Liver (tissue), 3 donors: ENCODE data around the gene CARD9.

Experiments used
- EGR1 ChIP-seq, 2 donors: IDR thresholded peaks; 2 replicates each; pipeline ENCODE4 v1.6.1; 2016 to 2018; ENCODE audit warnings: antibody characterized with exemption in 2 of 2, low read depth in 2 of 2
- GABPA ChIP-seq, 2 donors: IDR thresholded peaks in 1 of 2; conservative IDR thresholded peaks in 1 of 2; 2 replicates each; pipeline ENCODE4 v1.6.1; 2016; ENCODE audit warnings: antibody characterized with exemption in 2 of 2, mild to moderate bottlenecking in 1 of 2, moderate library complexity in 1 of 2
- JUND ChIP-seq, 2 donors: IDR thresholded peaks; 2 replicates each; pipeline ENCODE4 v1.6.1; 2016; ENCODE audit warnings: antibody characterized with exemption in 2 of 2
- RAD21 ChIP-seq, 2 donors: IDR thresholded peaks; 2 replicates each; pipeline ENCODE4 v1.6.1; 2016; ENCODE audit warnings: antibody characterized with exemption in 2 of 2, mild to moderate bottlenecking in 2 of 2
- TAF1 ChIP-seq: conservative IDR thresholded peaks from 2 replicates; pipeline ENCODE4 v1.6.1; 2016; ENCODE audit warnings: antibody characterized with exemption, mild to moderate bottlenecking
- YY1 ChIP-seq: IDR thresholded peaks from 2 replicates; pipeline ENCODE4 v1.6.1; 2016; ENCODE audit warnings: antibody characterized with exemption, mild to moderate bottlenecking
- TF ChIP-seq, protein P1 (sequence below): fragments of 150-350 bp; IDR thresholded peaks from 2 replicates; pipeline ENCODE4 v1.5.1; 2017; ENCODE audit warnings: improper control_type of control experiment, low read depth, low read length; ENCODE audit not compliant: missing input control
- TF ChIP-seq, protein P2 (sequence below): IDR thresholded peaks from 2 replicates; pipeline ENCODE4 v1.6.1; 2016; ENCODE audit warnings: antibody characterized with exemption, mild to moderate bottlenecking
- donor health status: healthy.
- donor health status: healthy.

DNA sequence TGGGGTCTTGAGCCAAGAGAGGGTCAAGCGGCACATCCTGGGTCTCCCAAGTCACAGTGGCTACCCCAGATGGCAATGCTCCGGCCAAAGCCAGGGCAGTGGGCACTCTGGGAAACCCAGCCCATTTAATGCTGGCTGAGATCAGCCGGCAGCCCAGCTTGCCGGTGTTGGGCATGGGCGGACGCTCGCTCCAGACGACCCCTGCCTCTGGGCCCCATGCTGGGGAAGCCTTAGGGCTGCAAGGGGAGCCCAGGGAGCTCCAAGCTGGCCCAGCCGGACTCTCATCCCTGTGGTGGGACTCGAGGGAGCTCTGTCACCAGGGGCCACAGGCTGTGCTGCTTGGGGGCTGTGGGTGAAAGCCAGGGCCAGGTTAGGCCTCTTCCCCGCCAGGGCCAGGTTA, 5.9 kb upstream of the CARD9 start:
- TF ChIP-seq EGR1 (IDR thresholded peaks at IDR 0.05; ENCODE audit: low read depth in 2 of 2), result no peak
- no peak for TF ChIP-seq TAF1
- no peak for TF ChIP-seq JUND (IDR thresholded peaks at IDR 0.05)
- TF ChIP-seq, protein P1, sequence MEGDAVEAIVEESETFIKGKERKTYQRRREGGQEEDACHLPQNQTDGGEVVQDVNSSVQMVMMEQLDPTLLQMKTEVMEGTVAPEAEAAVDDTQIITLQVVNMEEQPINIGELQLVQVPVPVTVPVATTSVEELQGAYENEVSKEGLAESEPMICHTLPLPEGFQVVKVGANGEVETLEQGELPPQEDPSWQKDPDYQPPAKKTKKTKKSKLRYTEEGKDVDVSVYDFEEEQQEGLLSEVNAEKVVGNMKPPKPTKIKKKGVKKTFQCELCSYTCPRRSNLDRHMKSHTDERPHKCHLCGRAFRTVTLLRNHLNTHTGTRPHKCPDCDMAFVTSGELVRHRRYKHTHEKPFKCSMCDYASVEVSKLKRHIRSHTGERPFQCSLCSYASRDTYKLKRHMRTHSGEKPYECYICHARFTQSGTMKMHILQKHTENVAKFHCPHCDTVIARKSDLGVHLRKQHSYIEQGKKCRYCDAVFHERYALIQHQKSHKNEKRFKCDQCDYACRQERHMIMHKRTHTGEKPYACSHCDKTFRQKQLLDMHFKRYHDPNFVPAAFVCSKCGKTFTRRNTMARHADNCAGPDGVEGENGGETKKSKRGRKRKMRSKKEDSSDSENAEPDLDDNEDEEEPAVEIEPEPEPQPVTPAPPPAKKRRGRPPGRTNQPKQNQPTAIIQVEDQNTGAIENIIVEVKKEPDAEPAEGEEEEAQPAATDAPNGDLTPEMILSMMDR, result no peak
- no peak for TF ChIP-seq GABPA (IDR thresholded peaks at IDR 0.05 in 1 of 2, conservative IDR thresholded peaks at IDR 0.05 in 1 of 2)
- no peak for TF ChIP-seq RAD21 (IDR thresholded peaks at IDR 0.05)
- TF ChIP-seq, protein P2, sequence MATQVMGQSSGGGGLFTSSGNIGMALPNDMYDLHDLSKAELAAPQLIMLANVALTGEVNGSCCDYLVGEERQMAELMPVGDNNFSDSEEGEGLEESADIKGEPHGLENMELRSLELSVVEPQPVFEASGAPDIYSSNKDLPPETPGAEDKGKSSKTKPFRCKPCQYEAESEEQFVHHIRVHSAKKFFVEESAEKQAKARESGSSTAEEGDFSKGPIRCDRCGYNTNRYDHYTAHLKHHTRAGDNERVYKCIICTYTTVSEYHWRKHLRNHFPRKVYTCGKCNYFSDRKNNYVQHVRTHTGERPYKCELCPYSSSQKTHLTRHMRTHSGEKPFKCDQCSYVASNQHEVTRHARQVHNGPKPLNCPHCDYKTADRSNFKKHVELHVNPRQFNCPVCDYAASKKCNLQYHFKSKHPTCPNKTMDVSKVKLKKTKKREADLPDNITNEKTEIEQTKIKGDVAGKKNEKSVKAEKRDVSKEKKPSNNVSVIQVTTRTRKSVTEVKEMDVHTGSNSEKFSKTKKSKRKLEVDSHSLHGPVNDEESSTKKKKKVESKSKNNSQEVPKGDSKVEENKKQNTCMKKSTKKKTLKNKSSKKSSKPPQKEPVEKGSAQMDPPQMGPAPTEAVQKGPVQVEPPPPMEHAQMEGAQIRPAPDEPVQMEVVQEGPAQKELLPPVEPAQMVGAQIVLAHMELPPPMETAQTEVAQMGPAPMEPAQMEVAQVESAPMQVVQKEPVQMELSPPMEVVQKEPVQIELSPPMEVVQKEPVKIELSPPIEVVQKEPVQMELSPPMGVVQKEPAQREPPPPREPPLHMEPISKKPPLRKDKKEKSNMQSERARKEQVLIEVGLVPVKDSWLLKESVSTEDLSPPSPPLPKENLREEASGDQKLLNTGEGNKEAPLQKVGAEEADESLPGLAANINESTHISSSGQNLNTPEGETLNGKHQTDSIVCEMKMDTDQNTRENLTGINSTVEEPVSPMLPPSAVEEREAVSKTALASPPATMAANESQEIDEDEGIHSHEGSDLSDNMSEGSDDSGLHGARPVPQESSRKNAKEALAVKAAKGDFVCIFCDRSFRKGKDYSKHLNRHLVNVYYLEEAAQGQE, result no peak
- TF ChIP-seq YY1, result no peak
